HG03439 (cell line): ENCODE results near the gene MBNL1.
"Not testable (repeated sequence)": the region's sequence is repeated elsewhere in the genome, so short reads cannot be mapped to it uniquely, and the experiment has no call there.

Source experiments
- ATAC-seq: cut with Tn5 transposase; IDR thresholded peaks from one replicate; pipeline ENCODE4 v1.9.1; 2021; ENCODE audit warnings: mild to moderate bottlenecking, moderate library complexity; ENCODE audit not compliant: unreplicated experiment

The MBNL1 gene

GRCh38 chr3:152346058-152346457 lies 77.3 kb downstream of the MBNL1 start:
- ATAC-seq = no peak

DNA sequence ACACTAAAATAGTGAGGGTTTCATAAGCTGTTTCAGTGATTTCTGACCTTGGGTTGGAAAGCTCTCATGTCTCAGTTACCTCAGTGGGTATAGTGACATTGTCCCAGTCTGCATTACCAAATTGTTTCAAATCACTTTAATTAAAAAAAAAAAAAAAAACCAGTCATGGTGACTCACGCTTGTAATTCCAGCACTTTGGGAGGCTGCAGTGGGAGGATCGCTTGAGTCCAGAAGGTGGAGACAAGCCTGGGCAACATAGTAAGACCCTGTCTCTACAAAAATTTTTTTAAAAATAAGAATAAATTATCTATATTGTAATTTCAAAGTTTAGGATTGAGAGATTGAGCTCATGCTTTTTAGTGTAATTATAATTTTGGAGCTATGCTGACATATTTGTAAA lies 78.0 kb downstream of the MBNL1 start:
- no peak for ATAC-seq

DNA sequence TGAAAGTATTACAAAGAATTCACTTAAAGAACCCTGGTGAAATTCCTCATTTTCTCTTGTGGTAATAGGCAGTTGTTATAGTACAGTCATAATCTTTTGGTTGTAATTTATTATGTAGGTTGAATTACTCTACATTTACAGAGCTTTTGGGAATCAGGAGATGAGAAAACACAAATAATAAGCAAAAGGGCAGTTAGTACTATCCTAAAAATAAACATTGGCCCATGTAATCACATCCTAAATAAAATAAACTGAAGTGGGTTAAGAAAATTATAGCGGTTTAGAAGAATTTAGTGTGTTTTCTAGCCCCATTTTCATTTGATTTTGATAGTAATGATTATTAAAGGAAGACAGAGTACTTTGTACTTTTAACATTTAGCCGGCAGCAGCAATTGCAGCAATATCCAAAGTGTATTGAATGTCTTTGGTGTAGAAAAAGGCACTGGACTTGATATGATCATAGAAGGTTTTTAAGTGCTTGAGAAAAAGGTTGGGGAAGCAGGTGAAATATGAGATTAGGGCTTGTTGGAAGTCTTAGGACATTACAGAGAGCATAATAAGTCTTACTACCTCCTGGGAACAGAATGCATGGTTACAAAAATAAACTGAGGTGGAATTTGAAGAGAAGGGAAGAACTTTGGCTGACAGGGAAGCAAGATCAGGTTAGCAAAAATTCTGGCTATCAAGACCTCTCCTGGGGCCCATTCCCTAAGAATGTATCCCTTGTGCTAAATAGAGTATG lies 79.9 kb downstream of the MBNL1 start:
- ATAC-seq = no peak

GRCh38 chr3:152349392-152349791 lies 80.7 kb downstream of the MBNL1 start:
- no peak for ATAC-seq

DNA sequence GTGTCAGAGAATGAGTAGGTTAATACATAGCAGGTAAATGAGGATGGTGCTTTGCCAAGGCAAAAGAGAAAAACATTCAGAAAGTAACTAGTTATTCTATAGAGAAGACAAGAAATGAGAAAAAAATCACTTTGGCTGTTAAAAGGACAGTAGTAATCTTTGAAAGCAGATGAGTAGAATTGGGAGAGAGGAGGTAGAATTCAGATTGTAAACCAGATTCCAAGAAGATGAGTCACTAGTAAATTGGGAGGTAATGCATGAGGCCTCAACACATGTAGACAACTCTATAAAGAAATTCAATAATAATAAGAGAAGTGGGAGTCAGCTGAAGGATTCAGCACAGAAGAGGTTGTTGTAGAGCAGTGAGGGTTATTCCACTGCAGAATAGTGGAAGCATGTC lies 81.4 kb downstream of the MBNL1 start:
- no peak for ATAC-seq

DNA sequence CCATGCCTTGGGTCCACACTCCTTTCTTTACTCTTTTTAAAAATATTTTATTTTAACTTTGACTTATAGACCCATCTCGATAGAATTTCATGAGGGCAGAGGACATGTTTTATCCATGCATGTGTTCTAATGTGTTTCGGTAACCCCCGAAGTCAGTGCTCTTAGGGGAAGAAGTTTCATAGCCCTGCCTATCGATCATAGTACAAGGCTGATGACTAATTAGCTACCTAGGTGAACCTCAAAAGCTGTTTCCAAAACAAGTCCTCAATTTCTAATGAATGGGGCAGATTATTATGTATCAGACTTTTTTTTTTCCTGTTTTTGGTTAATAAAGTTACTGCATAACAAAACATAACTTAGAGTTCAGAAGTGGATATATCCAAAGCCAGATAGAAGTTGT lies 82.0 kb downstream of the MBNL1 start:
- ATAC-seq = no peak

- ATAC-seq = no peak
These were observed 83.8 kb downstream of the MBNL1 start for GRCh38 chr3:152352554-152352953.

DNA sequence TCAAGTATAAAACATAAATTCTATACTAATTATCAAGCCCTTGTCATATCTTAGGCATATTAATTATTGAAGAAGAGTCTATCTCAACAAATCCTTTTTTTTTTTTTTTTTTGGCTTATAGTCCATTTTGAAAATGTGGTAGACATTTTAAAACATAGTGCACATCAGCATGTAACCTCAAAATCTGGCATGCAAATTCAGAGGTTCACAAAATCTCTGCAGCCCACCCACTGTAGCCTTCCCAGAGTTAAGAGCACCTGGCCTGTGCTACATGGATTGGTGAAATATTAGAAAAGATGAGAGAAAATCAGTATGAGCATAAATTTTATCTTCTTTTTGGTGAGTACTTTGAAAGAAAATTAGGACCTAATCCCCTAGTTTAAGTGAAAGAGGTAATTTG lies 84.8 kb downstream of the MBNL1 start:
- ATAC-seq = no peak

DNA sequence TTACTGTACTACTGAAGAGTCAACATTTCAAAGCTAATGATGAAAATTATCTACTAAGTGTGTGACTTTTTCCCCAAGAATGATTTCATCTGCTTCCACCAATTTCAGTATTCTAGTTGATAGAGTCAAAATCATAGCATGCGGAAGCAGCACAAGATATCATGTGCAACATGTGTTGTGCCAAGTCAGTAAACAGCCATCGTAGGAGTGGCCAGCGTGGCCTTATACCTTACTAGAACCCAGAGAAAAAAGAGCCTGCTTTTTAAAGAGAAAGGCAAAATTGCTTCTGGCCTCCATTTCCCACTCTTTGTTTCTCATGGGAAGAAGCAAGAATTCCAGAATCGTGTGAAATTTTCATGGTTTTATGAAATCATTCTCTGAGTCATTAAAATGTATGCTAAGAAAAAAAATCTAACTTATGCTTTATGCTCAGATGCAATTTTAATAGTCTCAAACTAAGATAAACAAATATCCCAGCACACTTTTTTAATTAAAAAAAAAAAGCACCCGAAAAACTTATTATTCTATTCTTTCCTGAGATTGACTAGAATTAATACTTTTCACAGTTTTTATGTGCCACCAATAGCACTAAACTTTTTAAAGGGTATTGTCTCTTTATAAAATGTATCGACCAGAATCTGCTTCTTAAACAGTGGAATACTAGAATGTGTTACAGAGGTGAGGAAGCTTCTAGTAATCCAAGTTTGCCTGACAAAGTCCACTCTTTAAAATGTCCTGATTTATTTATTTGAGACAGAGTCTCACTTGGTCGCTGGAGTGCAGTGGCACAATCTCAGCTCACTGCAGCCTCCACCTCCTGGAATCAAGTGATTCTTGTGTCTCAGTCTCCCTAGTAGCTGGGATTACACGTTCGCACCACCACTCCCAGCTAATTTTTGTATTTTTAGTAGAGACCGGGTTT lies 87.3 kb downstream of the MBNL1 start:
- no peak for ATAC-seq

GRCh38 chr3:152356870-152357276 lies 88.1 kb downstream of the MBNL1 start:
- ATAC-seq = peak; percentile 48

- ATAC-seq = no peak
These were observed 88.9 kb downstream of the MBNL1 start for GRCh38 chr3:152357587-152357986.

DNA sequence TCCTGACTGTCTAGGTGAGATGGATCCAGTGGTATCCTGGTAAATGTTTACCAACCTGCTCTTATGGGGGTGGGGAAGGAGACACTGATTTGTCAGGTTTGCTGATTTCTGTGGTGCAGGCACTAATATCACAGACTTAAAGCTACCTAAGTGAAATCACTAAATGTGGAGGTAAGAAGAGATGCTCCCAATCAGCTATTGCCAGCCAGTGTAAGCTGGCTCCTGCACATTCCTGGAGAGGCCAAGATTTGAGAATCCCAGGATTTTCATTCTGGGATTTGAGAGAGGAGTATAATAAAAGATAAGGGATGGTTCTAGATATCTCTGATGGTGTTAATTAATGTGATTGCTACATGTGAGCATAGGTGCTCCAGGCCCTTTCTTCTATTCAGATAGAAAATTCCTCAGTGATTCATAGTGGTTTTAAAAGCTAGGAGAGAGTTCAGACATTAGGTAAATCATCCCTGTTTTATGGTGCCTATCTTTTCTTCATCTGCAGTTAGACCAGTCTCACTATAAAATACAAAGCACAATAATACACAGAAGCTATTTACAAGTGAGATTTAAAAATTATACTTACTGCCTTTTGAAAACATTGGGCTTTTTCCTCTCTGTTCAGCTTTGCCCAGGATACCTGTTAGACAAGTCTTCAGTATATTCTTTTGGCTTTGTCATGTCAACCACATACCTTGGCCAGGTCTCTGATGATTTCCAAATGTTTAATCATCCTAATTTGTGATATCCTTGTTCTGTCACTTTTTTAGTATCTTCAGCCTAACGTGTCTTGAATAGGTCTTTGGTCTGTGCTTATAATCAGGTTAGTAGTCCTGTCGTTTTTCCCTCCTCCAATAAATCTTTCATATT lies 90.9 kb downstream of the MBNL1 start:
- no peak for ATAC-seq

DNA sequence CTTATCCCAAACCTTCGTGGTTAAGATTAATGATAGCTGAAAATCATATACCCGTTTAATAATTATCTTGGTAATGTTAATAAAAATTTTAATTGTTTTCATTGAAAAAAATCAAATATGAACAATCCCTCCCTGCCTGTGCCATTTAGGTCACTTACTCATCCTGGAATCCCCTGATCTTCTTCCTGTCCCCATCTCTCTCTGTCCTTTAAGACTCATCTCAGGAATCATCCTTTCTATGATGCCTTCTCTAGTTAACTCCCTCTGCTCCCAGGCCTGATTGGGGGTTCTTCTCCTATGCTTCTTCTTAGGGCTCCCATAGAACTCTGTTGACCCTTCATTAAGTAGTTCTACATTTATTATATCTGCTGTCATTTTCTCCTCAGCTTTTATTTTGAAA lies 91.6 kb downstream of the MBNL1 start:
- no peak for ATAC-seq

GRCh38 chr3:152360966-152361365 lies 92.2 kb downstream of the MBNL1 start:
- ATAC-seq = no peak

DNA sequence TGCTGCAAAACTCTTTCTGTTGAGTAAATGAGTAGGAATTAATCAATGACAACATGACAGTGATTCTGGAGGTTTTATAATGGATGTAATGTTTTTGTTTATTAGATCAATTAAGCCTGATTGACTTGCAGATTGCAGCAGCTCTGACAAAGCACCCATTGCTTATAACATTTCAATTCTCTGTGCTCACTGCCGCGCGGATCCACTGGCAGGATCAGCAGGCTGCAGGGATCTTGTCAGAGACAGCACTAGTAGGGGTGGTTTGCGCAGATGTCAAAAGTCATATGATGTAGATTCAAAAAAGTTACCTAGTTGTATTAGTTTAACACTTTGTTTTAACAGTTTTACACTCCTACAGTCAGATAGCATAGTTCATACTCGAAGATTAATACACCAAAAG lies 93.4 kb downstream of the MBNL1 start:
- ATAC-seq = no peak

- ATAC-seq = no peak
These were observed 95.5 kb downstream of the MBNL1 start for GRCh38 chr3:152364237-152364636.

GRCh38 chr3:152365126-152365525 lies 96.4 kb downstream of the MBNL1 start:
- no peak for ATAC-seq

DNA sequence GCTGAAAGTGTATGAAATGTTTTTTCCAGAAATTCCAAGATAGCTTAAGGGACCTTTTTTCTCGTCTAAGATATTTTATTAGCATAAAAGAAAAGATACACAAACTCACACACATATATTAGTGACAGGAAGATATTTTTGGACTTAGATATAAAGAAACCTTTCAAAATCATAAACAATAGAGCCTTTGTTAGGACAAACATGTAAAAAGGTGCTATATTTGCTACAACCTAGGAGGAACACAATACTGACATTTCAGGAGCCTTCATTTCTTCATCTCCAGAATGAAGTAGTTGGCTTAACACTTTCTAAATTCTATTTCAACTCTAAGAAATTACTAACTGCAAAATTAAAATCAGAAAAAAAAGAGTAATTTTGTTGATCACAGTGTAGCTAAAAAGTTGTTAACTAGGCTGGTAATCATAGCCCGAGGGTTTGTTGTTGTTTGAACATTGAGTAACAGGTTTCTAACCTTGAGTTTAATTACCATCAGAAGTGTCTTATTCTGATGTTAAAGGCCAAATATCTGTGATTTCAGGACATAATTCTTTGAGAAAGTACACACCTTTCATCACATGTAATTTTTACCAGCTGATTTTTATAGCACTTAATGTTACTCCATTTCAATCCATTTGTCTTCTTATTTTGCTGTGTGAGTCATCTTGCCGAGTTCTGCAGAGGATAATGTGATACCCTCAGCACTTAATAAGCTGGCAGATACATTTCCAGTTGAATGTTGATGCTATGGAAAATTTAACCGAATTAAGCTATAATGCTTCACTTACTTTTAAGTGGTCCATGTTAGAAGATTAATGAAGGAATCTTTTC lies 97.3 kb downstream of the MBNL1 start:
- ATAC-seq = no peak

DNA sequence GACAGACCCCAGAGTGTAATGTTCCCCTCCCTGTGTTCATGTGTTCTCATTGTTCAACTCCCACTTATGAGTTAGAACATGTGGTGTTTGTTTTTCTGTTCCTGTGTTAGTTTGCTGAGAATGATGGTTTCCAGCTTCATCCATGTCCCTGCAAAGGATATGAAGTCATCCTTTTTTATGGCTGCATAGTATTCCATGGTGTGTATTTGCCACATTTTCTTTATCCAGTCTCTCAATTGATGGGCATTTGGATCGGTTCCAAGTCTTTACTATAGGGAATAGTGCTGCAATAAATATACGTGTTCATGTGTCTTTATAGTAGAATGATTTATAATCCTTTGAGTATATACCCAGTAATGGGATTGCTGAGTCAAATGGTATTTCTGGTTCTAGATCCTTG lies 98.5 kb downstream of the MBNL1 start:
- ATAC-seq = not testable (repeated sequence)

DNA sequence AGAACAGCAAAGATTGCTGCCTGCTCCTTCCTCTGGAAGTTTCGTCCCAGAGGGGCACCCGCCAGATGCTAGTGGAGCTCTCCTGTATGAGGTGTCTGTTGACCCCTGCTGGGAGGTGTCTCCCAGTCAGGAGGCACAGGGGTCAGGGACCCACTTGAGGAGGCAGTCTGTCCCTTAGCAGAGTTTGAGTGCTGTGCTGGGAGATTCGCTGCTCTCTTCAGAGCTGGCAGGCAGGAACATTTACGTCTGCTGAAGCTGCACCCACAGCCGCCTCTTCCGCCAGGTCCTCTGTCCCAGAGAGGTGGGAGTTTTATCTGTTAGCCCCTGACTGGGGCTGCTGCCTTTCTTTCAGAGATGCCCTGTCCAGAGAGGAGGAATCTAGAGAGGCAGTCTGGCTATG lies 103.9 kb downstream of the MBNL1 start:
- not testable (repeated sequence) for ATAC-seq
